Adrenal gland (tissue), 5 donors: ENCODE results near the gene ARHGAP26.

Experiments
- POLR2A ChIP-seq, 2 donors: fragments of 450-650 bp; IDR thresholded peaks; one replicate each; pipeline ENCODE4 v1.6.1; 2017; ENCODE audit warnings: antibody characterized with exemption in 2 of 2, mild to moderate bottlenecking in 2 of 2, moderate library complexity in 1 of 2
- TF ChIP-seq, protein P1 (sequence below), 6 experiments: fragments of 450-650 bp in 4 of 6; fragments of 200-600 bp in 2 of 6; sonication (generic) in 1 of 6; IDR thresholded peaks; 1 replicate in 5 of 6; 2 replicates in 1 of 6; pipeline versions ENCODE4 v1.5.1 to v1.8.0; 2016 to 2021; ENCODE audit warnings: antibody characterized with exemption in 6 of 6, mild to moderate bottlenecking in 2 of 6, moderate library complexity in 1 of 6
- donor health status: DM: no; HTN: no; CAD: no.

DNA sequence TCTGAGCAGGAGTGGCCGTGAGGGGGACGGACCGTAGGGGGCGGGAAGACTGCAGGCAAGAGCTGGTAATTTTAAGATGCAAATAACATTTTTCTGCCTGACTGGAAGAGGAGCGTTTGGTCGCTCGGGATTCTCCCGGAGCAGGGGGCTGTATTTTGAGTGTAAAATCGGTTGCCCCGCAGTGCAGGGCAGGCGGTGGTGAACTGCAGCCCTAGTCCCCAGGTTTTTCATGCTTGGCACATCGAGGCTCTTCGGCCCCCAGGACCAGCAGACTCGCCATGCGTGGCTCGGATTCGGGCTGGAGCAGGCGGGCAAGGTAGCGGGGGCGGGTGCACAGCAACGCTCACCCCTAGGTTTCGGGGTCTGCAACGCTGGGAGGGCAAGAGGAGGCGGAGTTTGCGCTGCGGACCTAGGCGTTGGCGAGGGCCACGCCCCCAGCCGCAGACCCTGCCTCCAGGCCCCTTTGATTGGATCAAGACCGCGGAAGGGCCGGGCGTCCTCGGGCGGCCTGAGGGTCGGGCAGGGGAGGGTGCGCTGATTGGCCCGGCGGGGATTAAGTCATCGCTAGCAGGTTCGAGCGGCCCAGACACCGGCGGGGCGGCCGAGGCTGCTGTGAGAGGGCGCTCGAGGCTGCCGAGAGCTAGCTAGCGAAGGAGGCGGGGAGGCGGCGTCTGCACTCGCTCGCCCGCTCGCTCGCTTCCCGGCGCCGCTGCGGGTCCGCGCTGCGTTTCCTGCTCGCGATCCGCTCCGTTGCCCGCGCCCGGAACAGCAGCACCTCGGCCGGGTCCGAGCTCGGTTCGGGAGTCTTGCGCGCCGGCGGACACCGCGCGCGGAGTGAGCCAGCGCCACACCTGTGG is at the start of gene ARHGAP26:
- TF ChIP-seq, protein P1, sequence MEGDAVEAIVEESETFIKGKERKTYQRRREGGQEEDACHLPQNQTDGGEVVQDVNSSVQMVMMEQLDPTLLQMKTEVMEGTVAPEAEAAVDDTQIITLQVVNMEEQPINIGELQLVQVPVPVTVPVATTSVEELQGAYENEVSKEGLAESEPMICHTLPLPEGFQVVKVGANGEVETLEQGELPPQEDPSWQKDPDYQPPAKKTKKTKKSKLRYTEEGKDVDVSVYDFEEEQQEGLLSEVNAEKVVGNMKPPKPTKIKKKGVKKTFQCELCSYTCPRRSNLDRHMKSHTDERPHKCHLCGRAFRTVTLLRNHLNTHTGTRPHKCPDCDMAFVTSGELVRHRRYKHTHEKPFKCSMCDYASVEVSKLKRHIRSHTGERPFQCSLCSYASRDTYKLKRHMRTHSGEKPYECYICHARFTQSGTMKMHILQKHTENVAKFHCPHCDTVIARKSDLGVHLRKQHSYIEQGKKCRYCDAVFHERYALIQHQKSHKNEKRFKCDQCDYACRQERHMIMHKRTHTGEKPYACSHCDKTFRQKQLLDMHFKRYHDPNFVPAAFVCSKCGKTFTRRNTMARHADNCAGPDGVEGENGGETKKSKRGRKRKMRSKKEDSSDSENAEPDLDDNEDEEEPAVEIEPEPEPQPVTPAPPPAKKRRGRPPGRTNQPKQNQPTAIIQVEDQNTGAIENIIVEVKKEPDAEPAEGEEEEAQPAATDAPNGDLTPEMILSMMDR (IDR thresholded peaks at IDR 0.05), result peak in 4 of 6 experiments; percentile 10 to 42 (median 26)
- peak; percentile 96 to 98 for TF ChIP-seq POLR2A (IDR thresholded peaks at IDR 0.05)
